Psoas muscle (tissue), 8 donors: ENCODE results near the gene MZB1. TPM values are rescaled to one million over a fixed set of nuclear protein-coding genes. Genes with fewer than 3 reads are reported as not detected.

Experiments
- ATAC-seq, 4 donors: fragments of 200-7000 bp; cut with Tn5 transposase; one replicate each; pipeline ENCODE4 v1.9.1; 2020; ENCODE audit warnings: moderate library complexity in 3 of 4, mild to moderate bottlenecking in 2 of 4
- DNase-seq, 2 donors: peaks; one replicate each; pipeline ENCODE4 v3.0.0-alpha.2; 2020
- H3K27ac ChIP-seq: fragments of 200-600 bp; one replicate; pipeline ENCODE4 v1.8.0; 2022
- H3K27me3 ChIP-seq, 3 donors: fragments of 200-600 bp in 1 of 3; one replicate each; pipeline versions ENCODE4 v1.6.1 to v1.8.0; 2013 to 2022; ENCODE audit warnings: low read length in 2 of 3, mild to moderate bottlenecking in 2 of 3, moderate library complexity in 1 of 3; ENCODE audit not compliant: insufficient read depth in 3 of 3
- H3K36me3 ChIP-seq, 2 donors: fragments of 200-600 bp in 1 of 2; one replicate each; pipeline versions ENCODE4 v1.6.1 to v1.8.0; 2013 to 2022; ENCODE audit warnings: low read depth in 1 of 2, mild to moderate bottlenecking in 1 of 2, moderate library complexity in 1 of 2; ENCODE audit not compliant: insufficient read depth in 1 of 2
- H3K4me1 ChIP-seq: fragments of 200-600 bp; one replicate; pipeline ENCODE4 v1.8.0; 2022
- H3K4me3 ChIP-seq: fragments of 200-600 bp; one replicate; pipeline ENCODE4 v1.8.0; 2022; ENCODE audit warnings: mild to moderate bottlenecking
- H3K9me3 ChIP-seq: fragments of 200-600 bp; one replicate; pipeline ENCODE4 v1.8.0; 2022
- WGBS, 3 donors: extraction: QIAGEN DNeasy Blood & Tissue Kit; methylation state at CpG; one replicate each; pipeline versions ENCODE4 v1.1.6 to v1.1.7; 2013; 5-methylcytosine and 5-hydroxymethylcytosine counted together
- intact Hi-C, 2 donors: fragments of 100-400 bp; cut with DNase I; formaldehyde crosslinking; loops; one replicate each; pipeline versions ENCODE4 v1.11.0 to v1.14.2; 2022
- polyA plus RNA-seq, 3 donors: library from polyadenylated mRNA; stranded (reverse); fragments of 200-250 nt; gene quantifications; one replicate each; pipeline ENCODE4 v1.2.3, GENCODE V29; 2013
- total RNA-seq, 4 donors: library from RNA; stranded (reverse); fragmentation: NEBNext Ultra II Directional in 2 of 4; extraction: Animal tissue kit (Norgen Biotek cat#: 25700) in 2 of 4; gene quantifications; one replicate each; pipeline versions ENCODE4 v1.2.1 to v1.2.4, GENCODE V29; 2021 to 2023
- TF ChIP-seq, protein P1 (sequence below): fragments of 200-600 bp; IDR thresholded peaks from one replicate; pipeline ENCODE4 v1.8.0; 2022; ENCODE audit warnings: antibody characterized with exemption
- donor health status: healthy with polysubstance abuse.
- donor health status: DM: no; HTN: no; CAD: no; lungs with moderate emphysema.
- donor health status: Bipolar disorder and iron deficiency.
- donor health status: healthy.
- donor health status: DM: yes; HTN: yes; CAD: no.
- donor health status: DM: no; HTN: no; CAD: no.
- donor health status: DM: no; HTN: no; CAD: no.
- donor health status: DM: yes; HTN: yes; CAD: no.

MZB1 gene
- total and polyA plus RNA-seq, 7 donors: 0.03 to 1.2 (median 0.57) TPM

DNA sequence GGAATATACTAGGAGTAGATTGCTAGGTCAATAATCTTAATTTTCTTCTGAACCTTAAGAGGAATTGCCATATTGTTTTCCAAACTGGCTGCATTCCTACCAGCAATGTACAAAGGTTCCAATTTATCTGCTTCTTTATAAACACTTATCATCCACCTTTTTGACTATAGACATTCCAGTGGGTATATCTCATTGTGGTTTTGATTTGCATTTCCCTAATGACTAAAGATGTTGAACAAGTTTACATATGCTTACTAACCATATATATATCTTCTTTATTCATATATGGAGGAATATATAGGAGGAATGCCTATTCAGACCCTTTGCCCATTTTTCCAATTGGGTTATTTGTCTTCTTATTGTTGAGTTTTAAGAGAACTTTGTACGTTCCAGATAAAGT is 42.0 kb upstream of the MZB1 start:
- peaks cover 4 to 93% of the 10 kb centered on the region in 2 donors for H3K36me3 ChIP-seq
- ATAC-seq: no peak
- no peak for DNase-seq
- no peaks in the 10 kb centered on the region for H3K4me1 ChIP-seq
- 89 to 96% (median 96%) methylated on average over 1 of the region's 1 CpG for WGBS, 3 donors
- no peak overlapping the region for H3K4me3 ChIP-seq
- intact Hi-C loops: no loop called here
- no peak overlapping the region for H3K27ac ChIP-seq
- TF ChIP-seq, protein P1, sequence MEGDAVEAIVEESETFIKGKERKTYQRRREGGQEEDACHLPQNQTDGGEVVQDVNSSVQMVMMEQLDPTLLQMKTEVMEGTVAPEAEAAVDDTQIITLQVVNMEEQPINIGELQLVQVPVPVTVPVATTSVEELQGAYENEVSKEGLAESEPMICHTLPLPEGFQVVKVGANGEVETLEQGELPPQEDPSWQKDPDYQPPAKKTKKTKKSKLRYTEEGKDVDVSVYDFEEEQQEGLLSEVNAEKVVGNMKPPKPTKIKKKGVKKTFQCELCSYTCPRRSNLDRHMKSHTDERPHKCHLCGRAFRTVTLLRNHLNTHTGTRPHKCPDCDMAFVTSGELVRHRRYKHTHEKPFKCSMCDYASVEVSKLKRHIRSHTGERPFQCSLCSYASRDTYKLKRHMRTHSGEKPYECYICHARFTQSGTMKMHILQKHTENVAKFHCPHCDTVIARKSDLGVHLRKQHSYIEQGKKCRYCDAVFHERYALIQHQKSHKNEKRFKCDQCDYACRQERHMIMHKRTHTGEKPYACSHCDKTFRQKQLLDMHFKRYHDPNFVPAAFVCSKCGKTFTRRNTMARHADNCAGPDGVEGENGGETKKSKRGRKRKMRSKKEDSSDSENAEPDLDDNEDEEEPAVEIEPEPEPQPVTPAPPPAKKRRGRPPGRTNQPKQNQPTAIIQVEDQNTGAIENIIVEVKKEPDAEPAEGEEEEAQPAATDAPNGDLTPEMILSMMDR: no peak
- H3K9me3 ChIP-seq: no peaks in the 10 kb centered on the region
- H3K27me3 ChIP-seq: no peaks in the 10 kb centered on the region

DNA sequence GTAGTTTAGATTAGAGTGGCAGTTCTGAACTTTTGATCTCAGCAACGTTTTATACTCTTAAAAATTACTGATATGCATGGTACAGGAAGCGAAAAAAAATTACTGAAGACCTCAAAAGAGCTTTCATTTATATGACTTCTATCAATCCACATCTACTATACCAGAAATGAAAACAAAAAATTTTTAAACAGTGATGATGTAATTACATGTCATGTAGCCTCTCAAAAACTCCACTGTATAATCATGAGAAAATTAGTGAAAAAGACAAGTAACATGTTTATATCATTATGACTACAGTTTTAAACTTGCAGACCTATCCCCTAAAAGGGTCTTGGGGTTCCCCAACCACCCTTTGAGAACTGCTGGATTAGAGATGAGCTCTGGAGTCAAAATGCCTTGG is 40.3 kb upstream of the MZB1 start:
- ATAC-seq: no peak
- Histone ChIP-seq H3K4me1 (peaks cover 13% of the 10 kb centered on the region), H3K27me3 (no peaks in the 10 kb centered on the region), H3K36me3 (peaks cover 4 to 93% of the 10 kb centered on the region in 2 donors), H3K27ac (no peak overlapping the region), H3K4me3 (no peak overlapping the region), H3K9me3 (no peaks in the 10 kb centered on the region)
- intact Hi-C loops: no loop called here
- DNase-seq: no peak
- 89 to 95% (median 93%) methylated on average over 2 of the region's 2 CpGs for WGBS, 3 donors
- TF ChIP-seq, protein P1: no peak

DNA sequence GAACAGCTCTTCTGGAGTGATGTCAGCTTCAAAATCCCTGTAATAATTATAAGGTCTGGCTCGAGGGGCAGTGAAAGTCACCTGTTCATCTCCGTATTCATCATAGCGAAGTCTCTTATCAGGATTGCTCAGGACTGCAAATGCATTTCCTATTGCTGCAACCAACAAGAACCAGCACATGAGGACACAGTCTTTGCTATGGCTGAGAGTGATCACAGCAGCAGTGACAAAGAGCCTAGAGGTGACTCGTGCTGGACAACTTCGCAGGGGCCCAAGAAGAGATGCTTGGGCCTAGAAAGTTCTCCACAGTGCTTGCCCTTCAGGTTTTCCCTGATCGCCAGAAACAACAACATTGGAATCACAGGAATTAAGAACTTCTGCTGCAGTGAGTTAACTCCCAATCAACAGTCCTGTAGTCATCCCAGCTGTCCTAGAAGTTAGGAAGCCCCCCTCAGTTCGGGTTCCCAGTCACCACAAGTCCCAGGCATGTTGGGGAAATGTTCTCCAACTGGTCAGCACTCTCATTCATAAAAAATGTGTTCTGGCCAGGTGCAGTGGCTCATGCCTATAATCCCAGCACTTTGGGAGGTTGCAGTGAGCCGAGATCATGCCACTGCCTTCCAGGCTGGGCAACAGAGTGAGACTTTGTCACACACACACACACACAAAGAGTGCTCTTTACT is 36.6 kb upstream of the MZB1 start:
- no peak overlapping the region for H3K4me3 ChIP-seq
- TF ChIP-seq, protein P1: no peak
- peak; percentile 35 to 54 (median 46) for ATAC-seq
- WGBS, 3 donors: 46 to 72% (median 52%) methylated on average over 8 of the region's 8 CpGs
- H3K27ac ChIP-seq: peak overlapping the region; percentile 63
- intact Hi-C loops: no loop called here
- no peaks in the 10 kb centered on the region for H3K27me3 ChIP-seq
- peaks cover 4 to 82% of the 10 kb centered on the region in 2 donors for H3K36me3 ChIP-seq
- H3K9me3 ChIP-seq: no peaks in the 10 kb centered on the region
- no peak for DNase-seq
- H3K4me1 ChIP-seq: peaks cover 13% of the 10 kb centered on the region

DNA sequence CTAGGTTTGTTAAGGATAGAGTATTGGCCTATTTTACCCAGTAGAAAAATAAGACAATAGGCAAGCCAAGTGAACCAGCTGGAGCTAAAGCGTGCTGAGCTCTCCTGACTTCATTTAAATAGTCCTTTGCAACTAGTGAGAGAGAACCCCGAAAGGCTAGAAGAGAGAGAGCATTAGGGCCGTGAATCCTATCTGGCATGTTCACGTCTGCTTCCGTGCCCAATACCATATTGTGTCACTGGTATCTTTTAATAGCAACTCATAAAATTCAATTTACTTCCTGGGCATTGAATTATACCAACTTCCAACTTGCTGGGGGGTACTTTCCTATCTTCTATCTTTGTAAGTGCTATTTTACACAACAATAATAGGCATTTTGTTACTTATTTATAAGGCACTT is 35.8 kb upstream of the MZB1 start:
- H3K36me3 ChIP-seq: peaks cover 4 to 77% of the 10 kb centered on the region in 2 donors
- no peaks in the 10 kb centered on the region for H3K27me3 ChIP-seq
- peaks cover 13% of the 10 kb centered on the region for H3K4me1 ChIP-seq
- 32 to 53% (median 34%) methylated on average over 5 of the region's 5 CpGs for WGBS, 3 donors
- peak overlapping the region; percentile 63 for H3K27ac ChIP-seq
- H3K4me3 ChIP-seq: no peak overlapping the region
- ATAC-seq (peak in 3 of 4 donors; percentile 26 to 72 (median 62)), DNase-seq (no peak)
- TF ChIP-seq, protein P1: no peak
- no peaks in the 10 kb centered on the region for H3K9me3 ChIP-seq
- intact Hi-C loops: no loop called here
